A673 (cell line): ENCODE measurements around the gene TTYH3.

Source experiments
- CTCF ChIP-seq: fragments of 300-800, 200-600 bp; sonication (generic); conservative IDR thresholded peaks from 2 replicates; pipeline ENCODE4 v1.5.1; 2017; ENCODE audit warnings: low read depth, mild to moderate bottlenecking, antibody characterized with exemption, low read length, moderate library complexity, mixed read lengths
- EZH2 ChIP-seq: fragments of 200-600 bp; sonication (generic); IDR thresholded peaks from 2 replicates; pipeline ENCODE4 v1.6.1; 2017; ENCODE audit warnings: borderline replicate concordance, low read depth, mild to moderate bottlenecking, mixed read lengths, antibody characterized with exemption, low read length; ENCODE audit not compliant: poor library complexity, severe bottlenecking

DNA sequence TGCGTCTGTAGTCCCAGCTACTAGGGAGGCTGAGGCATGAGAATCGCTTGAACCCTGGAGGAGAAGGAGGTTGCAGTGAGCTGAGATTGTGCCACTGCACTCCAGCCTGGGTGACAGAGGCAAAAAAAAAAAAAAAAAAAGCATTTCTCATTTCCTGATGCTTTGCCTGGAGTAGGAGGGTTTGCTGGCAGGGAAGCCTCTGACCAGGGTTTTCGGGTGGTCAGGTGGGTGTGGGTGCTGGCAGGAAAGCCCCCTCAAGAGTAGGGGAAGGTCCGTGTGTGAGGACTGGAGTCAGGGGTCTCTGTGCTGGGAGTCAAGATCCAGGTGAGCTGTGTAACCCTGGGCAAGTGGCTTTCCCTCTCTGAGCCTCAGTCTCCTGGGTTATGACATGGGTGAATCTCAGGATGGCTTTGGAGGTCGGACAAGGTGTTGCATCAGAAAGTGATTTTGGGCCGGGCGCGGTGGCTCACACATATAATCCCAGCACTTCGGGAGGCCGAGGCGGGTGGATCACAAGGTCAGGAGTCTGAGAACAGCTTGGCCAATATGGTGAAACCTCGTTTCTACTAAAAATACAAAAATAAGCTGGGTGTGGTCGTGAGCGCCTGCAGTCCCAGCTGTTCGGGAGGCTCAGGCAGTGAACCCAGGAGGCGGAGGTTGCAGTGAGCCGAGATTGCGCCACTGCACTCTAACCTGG, 59.4 kb downstream of the TTYH3 start:
- TF ChIP-seq CTCF (no peak), EZH2 (no peak)
